ENCODE results near the gene FEZF2. TPM values are rescaled to one million over a fixed set of nuclear protein-coding genes. Genes with fewer than 3 reads are reported as not detected.

The FEZF2 gene
- total and polyA plus RNA-seq, 11 donors = not detected

GRCh38 chr3:62361261-62361660 is 12.1 kb downstream of the FEZF2 start:
- WGBS, 4 donors = 81 to 88% (median 84%) methylated on average over 3 of the region's 3 CpGs
- ATAC-seq = no peak

GRCh38 chr3:62359531-62359930 is 13.8 kb downstream of the FEZF2 start:
- intact Hi-C loops (cut with DNase I) = no loop called here
- DNase-seq (no peak), ATAC-seq (no peak)
- TF ChIP-seq POLR2A (IDR thresholded peaks at IDR 0.05) (no peak), CTCF (IDR thresholded peaks at IDR 0.05) (no peak)
- no peaks in the 10 kb centered on the region for H3K36me3 ChIP-seq
- H3K4me3 ChIP-seq = no peak overlapping the region
- WGBS, 4 donors = 73 to 85% (median 81%) methylated on average over 4 of the region's 4 CpGs
- H3K9me3 ChIP-seq = no peaks in the 10 kb centered on the region
- no peak overlapping the region for H3K27ac ChIP-seq
- H3K27me3 ChIP-seq = peaks cover 0 to 61% (median 4%) of the 10 kb centered on the region in 9 donors
- H3K4me1 ChIP-seq = no peaks in the 10 kb centered on the region

More at GRCh38 chr3:62361261-62361660, 12.1 kb downstream of the FEZF2 start:
- no peak overlapping the region for H3K4me3 ChIP-seq
- no peak for TF ChIP-seq POLR2A (IDR thresholded peaks at IDR 0.05)
- no peak for TF ChIP-seq CTCF (IDR thresholded peaks at IDR 0.05)
- DNase-seq = no peak
- no peaks in the 10 kb centered on the region for H3K9me3 ChIP-seq
- H3K36me3 ChIP-seq = no peaks in the 10 kb centered on the region
- intact Hi-C loops (cut with DNase I) = no loop called here
- no peaks in the 10 kb centered on the region for H3K4me1 ChIP-seq
- no peak overlapping the region for H3K27ac ChIP-seq
- peaks cover 0 to 64% (median 16%) of the 10 kb centered on the region in 9 donors for H3K27me3 ChIP-seq

- intact Hi-C loops (cut with DNase I) = no loop called here
- H3K27ac ChIP-seq = no peak overlapping the region
- H3K4me3 ChIP-seq = no peak overlapping the region
- no peaks in the 10 kb centered on the region for H3K36me3 ChIP-seq
- peaks cover 0 to 51% (median 13%) of the 10 kb centered on the region in 9 donors for H3K27me3 ChIP-seq
- no peak for DNase-seq
- TF ChIP-seq POLR2A (IDR thresholded peaks at IDR 0.05) (no peak), CTCF (IDR thresholded peaks at IDR 0.05) (no peak)
- ATAC-seq = no peak
- H3K4me1 ChIP-seq = no peaks in the 10 kb centered on the region
- no peaks in the 10 kb centered on the region for H3K9me3 ChIP-seq
Observed at GRCh38 chr3:62356356-62356755, 17.0 kb downstream of the FEZF2 start.

- intact Hi-C loops (cut with DNase I) = no loop called here
- 71 to 79% (median 73%) methylated on average over 3 of the region's 3 CpGs for WGBS, 4 donors
- H3K4me1 ChIP-seq = no peaks in the 10 kb centered on the region
- ATAC-seq (no peak), DNase-seq (no peak)
- H3K4me3 ChIP-seq = no peak overlapping the region
- no peaks in the 10 kb centered on the region for H3K9me3 ChIP-seq
- H3K27me3 ChIP-seq = peaks cover 0 to 51% (median 13%) of the 10 kb centered on the region in 9 donors
- no peak overlapping the region for H3K27ac ChIP-seq
- H3K36me3 ChIP-seq = no peaks in the 10 kb centered on the region
- TF ChIP-seq POLR2A (IDR thresholded peaks at IDR 0.05) = no peak
- no peak for TF ChIP-seq CTCF (IDR thresholded peaks at IDR 0.05)
Observed at GRCh38 chr3:62355703-62356102, 17.6 kb downstream of the FEZF2 start.
